Anterior cingulate cortex (tissue), 58 donors: ENCODE measurements around the gene CKAP5.
A peak's percentile ranks its signal among the peaks of the same experiment; 100 is the strongest.
"Not testable (repeated sequence)": the region's sequence is repeated elsewhere in the genome, so short reads cannot be mapped to it uniquely, and the experiment has no call there.

Experiments used
- DNase-seq, 58 donors: peaks; one replicate each; lab custom pipeline; 2025; lab: John Stamatoyannopoulos, UW

The CKAP5 gene

GRCh38 chr11:46709351-46709750 lies 136.7 kb downstream of the CKAP5 start:
- not testable (repeated sequence) for DNase-seq

- DNase-seq, result no peak
Observed at GRCh38 chr11:46706886-46707285, 139.2 kb downstream of the CKAP5 start.

- no peak for DNase-seq
Observed at GRCh38 chr11:46705070-46705688, 140.9 kb downstream of the CKAP5 start.

GRCh38 chr11:46701078-46701654 lies 144.9 kb downstream of the CKAP5 start:
- DNase-seq, result no peak

GRCh38 chr11:46700241-46701077 lies 145.6 kb downstream of the CKAP5 start, which contains the start of the genes ARHGAP1 and ZNF408:
ARHGAP1 (minus strand) TSS chr11:46700619; CDS start chr11:46696107, 4,512 bp downstream.
ZNF408 (plus strand) TSS chr11:46701031; CDS start chr11:46701048, 17 bp downstream.
- peak; percentile 86 to 99 (median 97) for DNase-seq

- no peak for DNase-seq
Observed at GRCh38 chr11:46698597-46698996, 147.5 kb downstream of the CKAP5 start.

GRCh38 chr11:46697723-46698122 lies 148.4 kb downstream of the CKAP5 start:
- no peak for DNase-seq

GRCh38 chr11:46697303-46697702 lies 148.8 kb downstream of the CKAP5 start:
- DNase-seq, result peak in 50 of 58 donors; percentile 12 to 80 (median 54)

GRCh38 chr11:46696212-46696558 lies 149.9 kb downstream of the CKAP5 start:
- peak in 56 of 58 donors; percentile 8 to 98 (median 88) for DNase-seq

- DNase-seq, result no peak
Observed at GRCh38 chr11:46695345-46696211, 150.5 kb downstream of the CKAP5 start.

- DNase-seq, result peak in 7 of 58 donors; percentile 18 to 46 (median 29)
Observed at GRCh38 chr11:46694607-46695006, 151.5 kb downstream of the CKAP5 start.

GRCh38 chr11:46694072-46694471 lies 152.0 kb downstream of the CKAP5 start:
- no peak for DNase-seq

- peak in 2 of 58 donors; percentile 33 to 57 for DNase-seq
Observed at GRCh38 chr11:46693597-46694012, 152.5 kb downstream of the CKAP5 start.
